HG03103 (cell line): Measurements from ENCODE around the gene MANEAL.

Source experiments
- ATAC-seq: cut with Tn5 transposase; IDR thresholded peaks from one replicate; pipeline ENCODE4 v1.9.1; 2021; ENCODE audit warnings: low read depth; ENCODE audit not compliant: unreplicated experiment

Gene MANEAL

GRCh38 chr1:37822906-37823815 is 29.5 kb downstream of the MANEAL start:
- ATAC-seq, result no peak

DNA sequence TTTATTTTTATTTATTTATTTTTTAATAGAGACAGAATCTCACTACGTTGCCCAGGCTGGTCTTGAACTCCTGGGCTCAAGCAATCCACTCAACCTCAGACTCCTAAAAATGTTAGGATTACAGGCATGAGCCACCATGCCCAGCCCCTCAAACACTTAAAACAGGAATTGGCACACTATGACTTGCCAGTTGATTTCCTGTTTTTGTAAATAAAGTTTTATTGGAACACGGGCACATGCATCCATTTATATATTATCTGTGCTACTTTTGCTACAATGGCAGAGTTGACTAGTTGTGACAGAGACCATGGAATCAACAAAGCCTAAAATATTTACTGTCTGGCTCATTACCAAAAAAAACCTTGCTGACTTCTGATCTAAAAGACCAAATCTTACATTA is 30.4 kb downstream of the MANEAL start:
- no peak for ATAC-seq

DNA sequence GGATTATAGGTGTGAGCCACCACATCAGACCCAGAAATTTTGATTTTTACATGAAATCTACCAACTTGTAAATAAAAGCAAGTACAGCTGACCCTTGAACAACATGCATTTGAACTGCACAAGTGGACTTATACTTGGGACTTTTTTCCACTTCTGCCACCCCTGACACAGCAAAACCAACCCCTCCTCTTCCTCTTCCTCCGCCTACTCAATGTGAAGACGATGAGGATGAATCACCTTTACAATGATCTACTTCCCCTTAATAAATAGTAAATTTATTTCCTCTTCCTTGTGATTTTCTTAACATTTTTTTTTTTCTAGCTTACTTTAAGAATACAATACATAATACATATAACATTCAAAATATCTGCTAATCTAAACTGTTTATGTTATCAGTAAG is 31.9 kb downstream of the MANEAL start:
- ATAC-seq, result no peak

DNA sequence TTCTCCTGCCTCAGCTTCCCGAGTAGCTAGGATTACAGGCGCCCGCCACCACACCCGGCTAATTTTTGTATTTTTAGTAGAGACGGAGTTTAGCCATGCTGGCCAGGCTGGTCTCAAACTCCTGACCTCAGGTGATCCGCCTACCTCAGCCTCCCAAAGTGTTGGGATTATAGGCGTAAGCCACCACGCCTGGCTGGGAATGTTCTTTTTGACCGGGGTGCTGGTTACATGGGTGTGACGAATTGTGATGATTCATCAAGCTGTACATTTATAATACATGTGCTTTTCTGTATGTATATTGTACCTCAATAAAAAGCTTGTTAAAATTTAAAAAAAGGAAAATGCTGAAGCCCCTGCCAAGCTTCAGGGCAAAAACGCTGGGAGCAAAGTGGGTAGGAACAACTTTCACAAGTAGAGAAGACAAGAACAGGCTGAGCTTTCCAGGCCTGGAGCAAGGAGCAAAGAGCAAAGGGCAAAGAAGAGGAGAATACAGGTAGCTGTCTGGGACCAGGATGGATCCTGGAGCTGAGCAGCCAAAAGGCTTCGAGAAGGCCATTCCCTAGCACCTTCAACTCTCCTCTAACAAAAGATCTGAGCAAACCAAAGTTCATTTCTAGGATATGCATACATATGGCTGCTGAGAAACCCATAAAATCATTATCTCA is 34.9 kb downstream of the MANEAL start:
- ATAC-seq, result no peak

GRCh38 chr1:37831109-37831508 is 37.5 kb downstream of the MANEAL start:
- no peak for ATAC-seq

DNA sequence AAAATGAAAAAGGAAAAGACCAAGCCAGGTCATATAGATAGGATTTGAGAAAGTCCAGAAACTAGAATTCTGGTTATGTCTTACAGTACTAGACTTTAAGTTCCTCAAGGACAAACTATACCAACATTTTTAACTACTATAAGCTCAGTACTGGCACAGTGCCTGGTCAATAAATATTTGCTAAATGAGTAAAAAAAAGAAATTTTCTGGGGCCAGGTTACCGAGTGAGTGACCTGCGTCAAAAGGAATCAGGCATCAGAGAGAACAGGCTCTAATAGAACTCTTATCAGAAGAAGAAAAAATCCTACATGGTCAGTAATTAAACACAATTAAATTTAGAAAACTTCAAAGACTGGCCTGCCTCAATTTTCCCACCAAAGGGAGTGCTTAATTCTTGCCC is 38.2 kb downstream of the MANEAL start:
- no peak for ATAC-seq

GRCh38 chr1:37836788-37837187 is 43.1 kb downstream of the MANEAL start:
- no peak for ATAC-seq

- ATAC-seq, result no peak
Observed at GRCh38 chr1:37839676-37840075, 46.0 kb downstream of the MANEAL start.

DNA sequence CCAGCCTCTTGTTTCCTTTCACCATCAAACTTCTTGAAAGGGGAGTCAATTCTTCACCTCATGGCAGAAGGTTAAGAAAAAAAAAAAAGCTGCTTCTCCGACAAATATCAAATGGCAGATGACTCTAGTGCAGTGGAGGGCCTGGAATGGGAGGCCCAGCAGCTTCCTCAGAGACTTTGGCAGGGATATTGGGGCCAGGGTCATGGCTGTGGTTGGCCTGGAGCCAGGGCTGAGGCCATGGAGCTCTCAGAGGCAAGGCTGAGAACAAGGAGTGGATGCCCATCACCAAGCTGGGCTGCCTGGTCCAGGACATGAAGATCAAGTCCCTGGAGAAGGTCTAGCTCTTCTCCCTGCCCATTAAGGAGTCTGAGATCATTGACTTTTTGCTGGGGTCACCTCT is 47.1 kb downstream of the MANEAL start:
- no peak for ATAC-seq

DNA sequence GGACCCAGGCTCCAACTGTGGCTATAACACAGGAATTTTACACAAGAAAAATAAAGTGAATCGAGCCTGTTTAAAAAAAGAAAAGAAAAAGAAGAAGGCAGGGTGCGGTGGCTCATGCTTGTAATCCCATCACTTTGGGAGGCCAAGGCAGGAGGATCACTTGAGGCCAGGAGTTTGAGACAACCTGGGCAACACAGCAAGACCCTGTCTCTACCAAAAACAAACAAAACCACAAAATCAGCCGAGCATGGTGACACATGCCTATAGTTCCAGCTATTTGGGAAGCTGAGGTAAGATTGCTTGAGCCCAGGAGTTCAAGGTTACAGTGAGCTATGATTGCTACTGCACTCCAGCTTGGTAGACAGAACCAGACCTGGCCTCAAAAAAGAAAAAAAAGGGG is 48.0 kb downstream of the MANEAL start:
- no peak for ATAC-seq

GRCh38 chr1:37844536-37844935 is 50.9 kb downstream of the MANEAL start:
- no peak for ATAC-seq

- no peak for ATAC-seq
Observed at GRCh38 chr1:37845049-37845646, 51.5 kb downstream of the MANEAL start.

GRCh38 chr1:37845786-37846185 is 52.1 kb downstream of the MANEAL start:
- ATAC-seq, result no peak

DNA sequence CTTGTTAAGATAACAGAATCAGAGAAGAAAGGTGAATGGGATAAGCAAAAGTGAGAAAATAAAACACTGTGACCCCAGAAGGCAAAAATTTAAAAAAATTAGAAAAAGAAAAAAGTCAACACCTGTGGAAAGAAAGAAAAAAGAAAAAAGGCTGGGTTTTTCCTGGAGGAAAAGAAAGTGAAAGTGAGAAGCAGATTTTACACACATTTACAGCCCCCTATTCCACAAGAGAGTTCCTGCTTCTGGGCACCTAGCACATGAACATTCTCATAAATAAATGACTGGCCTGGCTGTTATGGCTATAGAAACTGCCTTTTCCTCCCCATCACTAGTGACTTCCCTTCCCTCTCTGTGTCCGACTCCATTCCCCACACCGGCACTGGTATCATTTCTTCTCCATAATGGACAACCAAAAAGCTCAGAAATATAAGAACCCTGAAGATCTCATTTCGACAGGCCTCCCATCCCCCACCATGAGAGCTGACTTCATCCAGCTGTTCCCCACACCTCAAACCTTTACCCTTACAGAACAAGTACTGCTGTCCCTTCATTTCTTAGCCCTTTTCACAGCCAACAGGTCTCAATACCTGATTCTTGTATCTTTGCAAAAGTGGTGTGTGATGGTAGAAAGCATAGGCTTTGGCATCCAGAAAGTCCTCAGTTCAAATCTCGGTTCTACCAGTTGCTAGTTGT is 53.1 kb downstream of the MANEAL start:
- ATAC-seq, result no peak

DNA sequence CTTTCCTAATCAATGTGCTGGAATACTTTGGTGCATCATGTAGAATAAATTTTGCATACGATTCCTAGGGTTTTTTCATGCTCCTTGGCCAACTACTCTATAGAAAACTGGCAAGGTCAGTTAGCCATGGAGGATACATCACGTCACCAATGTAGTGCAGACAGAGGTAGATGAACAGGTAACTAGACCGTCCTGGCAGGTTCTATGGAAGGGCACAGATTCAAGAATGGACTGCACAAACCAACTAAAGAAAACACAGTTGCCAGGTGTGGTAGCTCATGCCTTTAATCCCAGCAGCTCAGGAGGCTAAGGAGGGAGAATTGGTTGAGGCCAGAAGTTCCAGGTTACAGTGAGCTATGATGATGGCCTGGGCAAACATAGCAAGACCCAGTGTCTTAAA is 55.8 kb downstream of the MANEAL start:
- no peak for ATAC-seq

DNA sequence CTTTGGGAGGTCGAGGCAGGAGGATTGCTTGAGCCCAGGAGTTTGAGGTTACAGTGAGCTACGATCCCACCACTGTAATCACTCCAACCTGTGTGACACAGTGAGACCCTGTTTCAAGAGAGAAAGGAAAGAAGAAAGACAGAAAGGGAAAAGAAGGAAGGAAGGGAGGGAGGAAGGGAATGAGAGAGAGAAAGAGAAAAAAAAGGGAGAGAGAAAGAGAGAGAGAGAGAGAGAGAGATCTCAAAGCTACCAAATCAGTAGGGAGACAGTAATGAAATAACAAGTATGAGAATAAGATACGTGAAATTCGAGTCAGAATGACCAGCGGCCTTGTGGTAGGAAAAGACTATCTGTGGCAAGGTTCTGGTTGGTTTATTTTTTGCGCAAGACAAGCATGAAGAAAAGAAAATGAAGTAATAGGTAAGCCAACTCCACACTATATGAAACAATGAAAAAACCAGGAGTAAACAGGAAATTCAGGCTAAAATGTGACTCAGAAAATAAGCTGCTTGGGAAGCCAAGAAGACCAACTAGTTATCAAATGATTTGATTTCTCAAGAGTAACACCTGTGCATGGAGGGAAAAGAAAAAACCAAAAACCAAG is 56.8 kb downstream of the MANEAL start:
- no peak for ATAC-seq
